ENCODE measurements around the gene KRT40.

Gene KRT40

DNA sequence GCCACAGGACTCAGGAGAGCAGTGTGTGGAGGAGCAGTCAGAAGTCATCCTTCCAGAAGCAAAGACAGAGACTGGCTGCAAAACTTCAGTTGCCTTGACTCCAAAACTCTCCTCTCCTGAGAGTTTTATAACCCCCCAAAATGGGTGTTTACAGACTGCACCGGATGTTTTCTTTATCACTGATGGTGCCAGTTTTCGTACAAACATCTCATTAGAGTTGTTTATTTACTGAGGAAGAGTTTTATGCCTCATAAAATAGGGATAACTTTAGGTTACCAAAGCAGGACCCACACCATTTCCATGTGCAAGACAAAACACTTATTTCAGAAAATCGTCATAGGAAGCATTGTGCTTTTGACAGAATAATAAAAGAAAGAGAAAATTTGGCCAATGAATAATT, at the start of gene KRT40:
Gene KRT40 (minus strand): TSS at position 101 of the 400 bp plus-strand sequence. CDS start 53 bp downstream, at position 48.
- no peak for TF ChIP-seq CTCF (conservative IDR thresholded peaks at IDR 0.05; ENCODE audit: control insufficient read depth, insufficient read depth, low read depth, low read length)
- DNase-seq (ENCODE audit: low read depth), result no peak

DNA sequence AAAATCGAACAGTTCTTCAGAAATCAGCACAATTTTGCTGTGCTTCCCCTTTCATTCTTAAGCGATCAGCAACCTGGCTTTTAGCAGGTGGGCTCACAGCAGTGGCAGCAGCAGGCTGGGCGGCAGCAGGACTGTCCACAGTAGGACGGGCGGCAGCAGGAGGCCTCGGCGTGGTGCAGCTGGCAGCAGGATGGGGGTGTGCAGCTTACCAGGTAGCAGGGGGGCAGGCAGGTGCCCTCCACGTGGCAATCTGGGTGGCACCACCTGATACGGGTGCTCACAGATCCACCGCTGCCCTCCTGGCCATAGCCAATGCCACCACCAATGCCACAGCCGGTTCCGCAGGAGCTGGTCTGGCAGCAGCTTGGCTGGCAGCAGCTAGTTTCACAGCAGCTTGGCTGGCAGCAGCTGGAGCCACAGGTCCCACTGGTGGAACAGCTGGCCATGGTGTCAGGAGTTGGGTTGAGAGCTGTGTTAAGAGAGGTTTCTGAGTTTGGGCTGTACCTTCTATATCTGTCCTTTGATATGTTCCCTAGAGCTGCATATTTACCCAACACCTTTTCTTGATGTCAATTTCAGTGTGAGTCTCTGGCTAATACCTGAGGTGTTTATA, 45.6 kb upstream of the KRT40 start, which contains the start of gene KRTAP1-4:
Gene KRTAP1-4 (minus strand): TSS at position 563 of the 613 bp plus-strand sequence. CDS start 117 bp downstream, at position 446.
- H3K4me3 ChIP-seq (ENCODE audit: control insufficient read depth, low read depth, low read length), result no peak within 1 kb of the TSS
- no peak for DNase-seq (ENCODE audit: low read depth)
- TF ChIP-seq CTCF (conservative IDR thresholded peaks at IDR 0.05; ENCODE audit: control insufficient read depth, insufficient read depth, low read depth, low read length), result no peak

More for the DNA sequence above, at the start of gene KRT40:
- no peak within 1 kb of the TSS for H3K4me3 ChIP-seq (ENCODE audit: control insufficient read depth, low read depth, low read length)

- DNase-seq (ENCODE audit: low read depth), result peak; percentile 88
- TF ChIP-seq CTCF (conservative IDR thresholded peaks at IDR 0.05; ENCODE audit: control insufficient read depth, insufficient read depth, low read depth, low read length), result no peak
- no peak within 1 kb of the TSS for H3K4me3 ChIP-seq (ENCODE audit: control insufficient read depth, low read depth, low read length)
These were observed 42.8 kb upstream of the KRT40 start, which contains the start of gene KRTAP1-5 for GRCh38 chr17:41026715-41027471. TSS of gene KRTAP1-5 (minus strand) at chr17:41027208. CDS start at chr17:41027155, 53 bp downstream.

DNA sequence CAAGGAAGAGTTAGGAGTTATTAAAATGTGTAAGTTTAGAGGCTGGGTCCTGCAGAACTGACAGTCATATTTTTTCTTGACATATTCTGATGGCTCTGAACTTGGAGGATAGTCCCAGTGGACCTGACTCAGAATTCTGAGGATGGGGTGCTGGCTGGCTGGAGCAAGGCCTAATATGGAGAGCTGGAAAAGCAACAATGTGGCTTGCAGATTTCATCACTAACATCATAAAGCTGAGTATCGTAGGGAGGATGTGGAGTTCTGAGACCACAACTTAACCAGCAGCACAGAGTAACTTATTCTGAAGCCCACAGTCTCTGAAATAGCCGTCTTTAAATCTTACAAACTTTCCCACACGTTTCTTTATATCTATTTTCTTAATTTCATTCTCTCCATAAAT, 40.6 kb upstream of the KRT40 start:
- H3K4me3 ChIP-seq (ENCODE audit: control insufficient read depth, low read depth, low read length), result no peak overlapping the region

GRCh38 chr17:41020336-41020735, 36.2 kb upstream of the KRT40 start:
- no peak for TF ChIP-seq CTCF (conservative IDR thresholded peaks at IDR 0.05; ENCODE audit: control insufficient read depth, insufficient read depth, low read depth, low read length)
- no peak for DNase-seq (ENCODE audit: low read depth)
- H3K4me3 ChIP-seq (ENCODE audit: control insufficient read depth, low read depth, low read length), result no peak overlapping the region

More for the DNA sequence above, 40.6 kb upstream of the KRT40 start:
- peak; percentile 57 for DNase-seq (ENCODE audit: low read depth)
- no peak for TF ChIP-seq CTCF (conservative IDR thresholded peaks at IDR 0.05; ENCODE audit: control insufficient read depth, insufficient read depth, low read depth, low read length)

DNA sequence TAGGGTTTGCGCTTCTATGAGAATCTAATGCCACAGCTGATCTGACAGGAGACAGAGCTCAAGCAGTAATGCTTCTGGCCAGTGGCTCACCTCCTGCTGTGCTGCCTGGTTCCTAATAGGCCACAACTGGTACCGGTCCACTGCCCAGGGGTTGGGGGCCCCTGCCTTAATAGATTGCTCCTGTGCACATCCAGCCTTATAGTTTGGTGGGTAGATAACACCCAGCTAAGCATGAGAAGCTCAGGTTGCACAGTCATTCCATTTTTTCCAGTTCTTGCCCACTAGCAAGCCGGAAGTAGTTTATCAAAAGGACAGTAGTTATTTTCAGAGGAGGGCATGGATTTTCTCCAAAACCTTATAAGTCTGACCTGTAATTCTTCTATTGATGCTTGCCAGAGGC, 35.3 kb upstream of the KRT40 start:
- no peak overlapping the region for H3K4me3 ChIP-seq (ENCODE audit: control insufficient read depth, low read depth, low read length)
- no peak for TF ChIP-seq CTCF (conservative IDR thresholded peaks at IDR 0.05; ENCODE audit: control insufficient read depth, insufficient read depth, low read depth, low read length)
- no peak for DNase-seq (ENCODE audit: low read depth)
